Measurements from ENCODE around the gene NAV2. TPM values are rescaled to one million over a fixed set of nuclear protein-coding genes. Genes with fewer than 3 reads are reported as not detected.
A peak's percentile ranks its signal among the peaks of the same experiment; 100 is the strongest.

The NAV2 gene
- total and polyA plus RNA-seq, 9 donors, result 25.7 to 70.6 (median 46.1) TPM

- no peak overlapping the region for H3K4me3 ChIP-seq (ENCODE audit: low read length)
- no peaks in the 10 kb centered on the region for H3K27me3 ChIP-seq (ENCODE audit: control insufficient read depth, insufficient read depth, low read length)
- H3K36me3 ChIP-seq (ENCODE audit: control insufficient read depth, insufficient read depth, low read length), result peaks cover 26% of the 10 kb centered on the region
- H3K27ac ChIP-seq (ENCODE audit: low read length), result no peak overlapping the region
- H3K9me3 ChIP-seq (replicated peaks; ENCODE audit: control insufficient read depth, low read depth, low read length), result no peaks in the 10 kb centered on the region
- H3K4me1 ChIP-seq (ENCODE audit: control insufficient read depth, insufficient read depth, low read length), result peaks cover 6% of the 10 kb centered on the region
- 84% methylated on average over 18 of the region's 19 CpGs for WGBS (ENCODE audit: insufficient coverage)
- no peak for DNase-seq
Measured at GRCh38 chr11:20045098-20045688, 332.6 kb downstream of the NAV2 start.

DNA sequence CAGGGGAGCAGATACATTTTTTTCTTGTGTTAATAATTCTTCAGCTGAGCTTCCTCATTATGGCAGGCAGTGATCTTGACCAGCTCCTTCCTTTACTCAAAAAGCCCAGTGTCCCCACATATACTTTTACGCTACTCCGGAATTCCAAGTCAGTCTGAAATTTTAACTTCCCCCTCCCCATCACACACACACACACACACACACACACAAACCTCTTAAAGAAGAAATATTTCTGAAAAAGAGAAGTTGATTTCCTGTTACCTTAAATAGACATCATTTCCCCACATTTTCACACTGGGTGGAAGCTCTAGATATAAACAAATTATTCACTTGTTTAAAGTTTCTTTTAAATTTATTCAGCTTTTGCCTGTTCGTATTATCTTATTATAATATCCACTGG lies 333.8 kb downstream of the NAV2 start:
- no peak overlapping the region for H3K4me3 ChIP-seq (ENCODE audit: low read length)
- no peaks in the 10 kb centered on the region for H3K9me3 ChIP-seq (replicated peaks; ENCODE audit: control insufficient read depth, low read depth, low read length)
- H3K27me3 ChIP-seq (ENCODE audit: control insufficient read depth, insufficient read depth, low read length), result no peaks in the 10 kb centered on the region
- peaks cover 6% of the 10 kb centered on the region for H3K4me1 ChIP-seq (ENCODE audit: control insufficient read depth, insufficient read depth, low read length)
- peak; percentile 24 for DNase-seq
- H3K27ac ChIP-seq (ENCODE audit: low read length), result no peak overlapping the region
- H3K36me3 ChIP-seq (ENCODE audit: control insufficient read depth, insufficient read depth, low read length), result peaks cover 23% of the 10 kb centered on the region
- WGBS (ENCODE audit: insufficient coverage), result no CpG with 5 or more reads among the region's 3 CpGs

- H3K9me3 ChIP-seq (replicated peaks; ENCODE audit: control insufficient read depth, low read depth, low read length), result no peaks in the 10 kb centered on the region
- H3K36me3 ChIP-seq (ENCODE audit: control insufficient read depth, insufficient read depth, low read length), result peaks cover 23% of the 10 kb centered on the region
- H3K4me1 ChIP-seq (ENCODE audit: control insufficient read depth, insufficient read depth, low read length), result peaks cover 6% of the 10 kb centered on the region
- DNase-seq, result no peak
- H3K27me3 ChIP-seq (ENCODE audit: control insufficient read depth, insufficient read depth, low read length), result no peaks in the 10 kb centered on the region
- no CpG with 5 or more reads among the region's 4 CpGs for WGBS (ENCODE audit: insufficient coverage)
- H3K27ac ChIP-seq (ENCODE audit: low read length), result no peak overlapping the region
- H3K4me3 ChIP-seq (ENCODE audit: low read length), result no peak overlapping the region
Measured at GRCh38 chr11:20047006-20047768, 334.6 kb downstream of the NAV2 start.

GRCh38 chr11:20047769-20048154 lies 335.1 kb downstream of the NAV2 start:
- WGBS (ENCODE audit: insufficient coverage), result no CpG with 5 or more reads among the region's 2 CpGs
- Histone ChIP-seq H3K27me3 (ENCODE audit: control insufficient read depth, insufficient read depth, low read length) (no peaks in the 10 kb centered on the region), H3K9me3 (replicated peaks; ENCODE audit: control insufficient read depth, low read depth, low read length) (no peaks in the 10 kb centered on the region), H3K4me3 (ENCODE audit: low read length) (no peak overlapping the region), H3K4me1 (ENCODE audit: control insufficient read depth, insufficient read depth, low read length) (peaks cover 6% of the 10 kb centered on the region), H3K36me3 (ENCODE audit: control insufficient read depth, insufficient read depth, low read length) (peaks cover 23% of the 10 kb centered on the region), H3K27ac (ENCODE audit: low read length) (no peak overlapping the region)
- no peak for DNase-seq

DNA sequence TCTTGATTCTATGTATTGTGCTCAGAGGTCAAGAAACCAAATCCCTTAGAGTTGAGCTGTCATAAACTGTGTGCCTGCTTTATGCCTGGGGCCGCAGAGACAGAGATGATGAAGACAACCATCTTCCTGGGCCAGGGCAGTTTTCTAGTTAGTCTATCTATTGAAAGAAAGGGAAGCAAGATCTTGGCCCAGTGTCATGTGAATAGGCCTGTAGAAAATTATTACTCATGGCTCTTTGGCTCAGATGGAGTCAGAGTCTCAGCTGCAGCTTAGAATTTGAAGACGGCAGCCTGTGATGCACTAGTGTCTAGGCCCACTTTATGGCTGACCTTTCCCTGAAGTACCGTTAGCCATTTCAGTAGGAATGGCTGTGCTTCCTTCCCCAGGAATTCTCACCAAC lies 335.6 kb downstream of the NAV2 start:
- H3K4me1 ChIP-seq (ENCODE audit: control insufficient read depth, insufficient read depth, low read length), result peaks cover 6% of the 10 kb centered on the region
- H3K4me3 ChIP-seq (ENCODE audit: low read length), result no peak overlapping the region
- WGBS (ENCODE audit: insufficient coverage), result 48% methylated on average over 2 of the region's 3 CpGs
- no peaks in the 10 kb centered on the region for H3K9me3 ChIP-seq (replicated peaks; ENCODE audit: control insufficient read depth, low read depth, low read length)
- H3K36me3 ChIP-seq (ENCODE audit: control insufficient read depth, insufficient read depth, low read length), result peaks cover 23% of the 10 kb centered on the region
- peak; percentile 17 for DNase-seq
- H3K27ac ChIP-seq (ENCODE audit: low read length), result no peak overlapping the region
- H3K27me3 ChIP-seq (ENCODE audit: control insufficient read depth, insufficient read depth, low read length), result no peaks in the 10 kb centered on the region

GRCh38 chr11:20048707-20049106 lies 336.1 kb downstream of the NAV2 start:
- WGBS (ENCODE audit: insufficient coverage), result 98% methylated on average over 7 of the region's 9 CpGs
- no peak for DNase-seq
- H3K36me3 ChIP-seq (ENCODE audit: control insufficient read depth, insufficient read depth, low read length), result peaks cover 23% of the 10 kb centered on the region
- no peak overlapping the region for H3K4me3 ChIP-seq (ENCODE audit: low read length)
- no peaks in the 10 kb centered on the region for H3K27me3 ChIP-seq (ENCODE audit: control insufficient read depth, insufficient read depth, low read length)
- no peaks in the 10 kb centered on the region for H3K9me3 ChIP-seq (replicated peaks; ENCODE audit: control insufficient read depth, low read depth, low read length)
- H3K4me1 ChIP-seq (ENCODE audit: control insufficient read depth, insufficient read depth, low read length), result peaks cover 6% of the 10 kb centered on the region
- H3K27ac ChIP-seq (ENCODE audit: low read length), result no peak overlapping the region

GRCh38 chr11:20049231-20049630 lies 336.6 kb downstream of the NAV2 start:
- H3K4me3 ChIP-seq (ENCODE audit: low read length), result no peak overlapping the region
- no peaks in the 10 kb centered on the region for H3K27me3 ChIP-seq (ENCODE audit: control insufficient read depth, insufficient read depth, low read length)
- H3K4me1 ChIP-seq (ENCODE audit: control insufficient read depth, insufficient read depth, low read length), result peaks cover 6% of the 10 kb centered on the region
- H3K27ac ChIP-seq (ENCODE audit: low read length), result no peak overlapping the region
- DNase-seq, result no peak
- H3K36me3 ChIP-seq (ENCODE audit: control insufficient read depth, insufficient read depth, low read length), result peaks cover 22% of the 10 kb centered on the region
- no CpG with 5 or more reads among the region's 2 CpGs for WGBS (ENCODE audit: insufficient coverage)
- H3K9me3 ChIP-seq (replicated peaks; ENCODE audit: control insufficient read depth, low read depth, low read length), result no peaks in the 10 kb centered on the region

- Histone ChIP-seq H3K27ac (ENCODE audit: low read length) (no peak overlapping the region), H3K4me3 (ENCODE audit: low read length) (no peak overlapping the region), H3K4me1 (ENCODE audit: control insufficient read depth, insufficient read depth, low read length) (peaks cover 6% of the 10 kb centered on the region), H3K36me3 (ENCODE audit: control insufficient read depth, insufficient read depth, low read length) (peaks cover 20% of the 10 kb centered on the region), H3K27me3 (ENCODE audit: control insufficient read depth, insufficient read depth, low read length) (no peaks in the 10 kb centered on the region), H3K9me3 (replicated peaks; ENCODE audit: control insufficient read depth, low read depth, low read length) (no peaks in the 10 kb centered on the region)
- DNase-seq, result no peak
- WGBS (ENCODE audit: insufficient coverage), result 81% methylated on average over 4 of the region's 4 CpGs
Measured at GRCh38 chr11:20050048-20050447, 337.4 kb downstream of the NAV2 start.

- Histone ChIP-seq H3K27me3 (ENCODE audit: control insufficient read depth, insufficient read depth, low read length) (no peaks in the 10 kb centered on the region), H3K4me3 (ENCODE audit: low read length) (no peak overlapping the region), H3K27ac (ENCODE audit: low read length) (no peak overlapping the region), H3K4me1 (ENCODE audit: control insufficient read depth, insufficient read depth, low read length) (peaks cover 11% of the 10 kb centered on the region), H3K9me3 (replicated peaks; ENCODE audit: control insufficient read depth, low read depth, low read length) (no peaks in the 10 kb centered on the region), H3K36me3 (ENCODE audit: control insufficient read depth, insufficient read depth, low read length) (peaks cover 19% of the 10 kb centered on the region)
- WGBS (ENCODE audit: insufficient coverage), result 59% methylated on average over 7 of the region's 9 CpGs
- no peak for DNase-seq
Measured at GRCh38 chr11:20050551-20051333, 338.1 kb downstream of the NAV2 start.
